HepG2 (cell line): ENCODE data around the gene TRPV5. TPM values are rescaled to one million over a fixed set of nuclear protein-coding genes. Genes with fewer than 3 reads are reported as not detected.

Source experiments
- CEBPG ChIP-seq: IDR thresholded peaks from 2 replicates; pipeline ENCODE4 v1.6.1; 2016
- KDM6A ChIP-seq: IDR thresholded peaks from 2 replicates; pipeline ENCODE4 v1.6.1; 2016; ENCODE audit warnings: low read depth
- MIER3 ChIP-seq: IDR thresholded peaks from 2 replicates; pipeline ENCODE4 v1.6.1; 2016; ENCODE audit warnings: missing compliant biosample characterization, borderline replicate concordance
- PRDM4 ChIP-seq: sonication (generic); formaldehyde crosslinking; IDR thresholded peaks from 2 replicates; pipeline ENCODE4 v1.9.0; 2021; ENCODE audit warnings: missing genetic modification reagents, borderline replicate concordance
- USF2 ChIP-seq, 2 experiments: sonication (generic) in 1 of 2; formaldehyde crosslinking in 1 of 2; IDR thresholded peaks; 2 replicates each; pipeline versions ENCODE4 v1.5.1 to v1.6.1; 2011 to 2020; ENCODE audit warnings: borderline replicate concordance in 1 of 2, low read depth in 1 of 2, low read length in 1 of 2, mild to moderate bottlenecking in 1 of 2, missing genetic modification reagents in 1 of 2, moderate library complexity in 1 of 2
- ZFY ChIP-seq: sonication (generic); formaldehyde crosslinking; IDR thresholded peaks from 2 replicates; pipeline ENCODE4 v1.4.0; 2020; ENCODE audit warnings: missing genetic modification reagents
- ZNF224 ChIP-seq: sonication (generic); formaldehyde crosslinking; IDR thresholded peaks from 2 replicates; pipeline ENCODE4 v1.5.0; 2020; ENCODE audit warnings: mild to moderate bottlenecking, missing genetic modification reagents
- ZNF230 ChIP-seq: sonication (generic); formaldehyde crosslinking; IDR thresholded peaks from 2 replicates; pipeline ENCODE4 v1.4.0; 2020; ENCODE audit warnings: mild to moderate bottlenecking, missing genetic modification reagents
- ZNF280B ChIP-seq: sonication (generic); formaldehyde crosslinking; IDR thresholded peaks from 2 replicates; pipeline ENCODE4 v1.5.0; 2020; ENCODE audit warnings: missing genetic modification reagents, mild to moderate bottlenecking, borderline replicate concordance
- polyA plus RNA-seq, 8 experiments: library from polyadenylated mRNA; depleted of rRNA in 3 of 8; stranded (reverse) in 7 of 8; unstranded in 1 of 8; fragments of >200 nt; fragmentation: Illumina TruSeq in 4 of 8; extraction: Trizol in 4 of 8; gene quantifications; 2 replicates each; pipeline versions ENCODE4 v1.2.1 to v1.2.3, GENCODE V29; 2011 to 2016; ENCODE audit warnings: low read depth in 4 of 8, missing spikeins in 1 of 8, mixed read lengths in 1 of 8; ENCODE audit not compliant: insufficient read depth in 1 of 8
- total RNA-seq, 5 experiments: library from RNA; depleted of rRNA; stranded (reverse); fragments of >200 nt; fragmentation: Illumina TruSeq; extraction: Trizol; gene quantifications; 2 replicates each; pipeline ENCODE4 v1.2.3, GENCODE V29; 2016; ENCODE audit warnings: low read depth in 1 of 5

TRPV5 gene
- total and polyA plus RNA-seq, 2 of the 13 experiments (the other 11 are each of a cell fraction or from before 2014, with no cell fraction given), result not detected

DNA sequence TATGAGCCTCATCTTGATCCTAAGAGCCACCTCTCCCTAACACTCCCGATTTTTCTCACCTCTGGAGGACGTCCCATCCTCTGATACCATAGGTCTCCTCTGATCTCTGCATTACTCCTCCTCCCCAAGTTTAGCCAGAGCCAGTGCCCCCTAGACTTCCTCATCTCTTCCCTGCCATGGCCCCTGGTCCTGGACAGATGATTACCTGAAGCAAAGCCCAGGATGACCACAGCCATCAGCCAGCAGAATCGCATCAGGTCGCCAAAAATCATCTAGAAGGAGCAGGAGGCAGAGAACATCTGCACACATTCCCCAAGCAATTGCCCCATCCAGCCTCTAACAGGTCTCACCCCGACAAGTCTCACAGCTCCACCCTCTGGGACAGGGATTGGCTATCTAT lies 59.7 kb downstream of the TRPV5 start (continued):
- no peak for TF ChIP-seq USF2 (IDR thresholded peaks at IDR 0.05; ENCODE audit: low read depth, low read length)
- TF ChIP-seq USF2 (CRISPR knock-in tag; IDR thresholded peaks at IDR 0.05; ENCODE audit: borderline replicate concordance), result no peak
- no peak for TF ChIP-seq KDM6A (CRISPR knock-in tag)
- TF ChIP-seq ZFY (CRISPR knock-in tag), result no peak
- TF ChIP-seq ZNF224, result no peak
- TF ChIP-seq ZNF230 (CRISPR knock-in tag), result no peak
- TF ChIP-seq MIER3, result no peak
- no peak for TF ChIP-seq PRDM4 (CRISPR knock-in tag)
- no peak for TF ChIP-seq ZNF280B
- no peak for TF ChIP-seq CEBPG (CRISPR knock-in tag)
